NCI-H82 (cell line): ENCODE results near the gene ARX.
A peak's percentile ranks its signal among the peaks of the same experiment; 100 is the strongest.

Experiments used
- DNase-seq: peaks from one replicate; lab custom pipeline; 2025; lab: John Stamatoyannopoulos, UW

The ARX gene

DNA sequence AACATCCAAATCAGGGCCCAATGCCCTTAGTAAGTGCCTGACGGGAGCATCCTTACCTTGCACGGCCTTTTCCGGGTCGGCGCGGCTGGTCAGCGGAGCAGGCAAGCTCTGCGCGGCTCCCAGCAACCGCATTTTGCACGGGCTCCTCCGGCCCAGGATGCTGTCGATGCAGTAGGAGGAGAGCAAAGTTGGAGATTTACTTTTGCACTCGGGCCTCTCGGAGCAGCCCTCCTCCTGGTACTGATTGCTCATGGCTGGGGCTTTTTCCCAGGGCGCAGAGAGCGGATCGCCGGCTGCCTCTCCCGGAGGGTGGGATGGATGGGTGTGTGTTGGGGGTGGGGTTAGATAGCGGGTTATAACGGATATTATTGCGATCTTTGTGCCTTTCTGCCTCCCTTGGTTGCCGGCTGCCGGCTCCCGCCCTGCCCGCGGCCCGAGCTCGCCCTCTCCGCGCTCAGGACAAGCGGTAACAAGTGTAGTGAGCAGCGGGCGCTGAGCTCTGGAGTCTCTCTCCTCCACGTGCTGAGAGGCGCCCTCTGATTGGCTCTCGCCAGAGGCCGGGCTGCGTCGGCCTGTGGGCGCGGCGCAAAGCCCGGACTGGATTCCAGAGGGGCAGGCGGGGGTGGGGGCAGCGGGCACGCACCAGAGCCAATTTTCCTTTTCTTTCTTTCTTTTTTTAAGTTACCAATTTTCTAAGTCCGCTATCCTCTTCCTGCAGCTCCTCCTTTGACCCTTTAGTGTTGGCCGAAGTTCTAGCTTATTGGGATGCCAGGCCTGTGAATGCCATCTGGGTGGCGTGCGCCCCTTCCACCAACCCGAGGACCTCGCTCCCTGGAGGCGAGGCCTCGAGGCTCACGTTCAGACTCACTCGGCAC, at the start of gene ARX:
Gene ARX, minus strand, starts transcription at position 480 of the 875 bp plus-strand sequence. Its CDS starts 228 bp downstream, at position 252.
- DNase-seq = peak; percentile 89

DNA sequence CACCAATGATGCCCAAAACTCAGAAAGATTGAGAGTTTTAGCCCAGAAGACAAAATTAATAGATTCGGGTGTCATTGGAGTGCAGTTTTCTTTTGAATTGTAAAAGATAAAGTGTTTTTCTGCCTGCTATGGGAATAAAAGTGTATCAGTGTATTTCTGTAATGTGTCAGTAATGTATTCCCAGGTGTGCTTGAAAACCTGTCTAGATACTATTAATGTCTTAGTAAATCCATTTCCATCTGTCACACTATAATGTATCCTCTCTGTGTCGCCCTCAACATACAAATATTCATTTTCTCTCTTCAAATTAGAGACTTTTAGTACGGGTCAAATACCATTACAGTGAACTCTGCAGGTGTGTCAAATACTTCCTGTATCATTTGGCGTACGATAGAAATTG, 43.5 kb upstream of the ARX start:
- DNase-seq = no peak

DNA sequence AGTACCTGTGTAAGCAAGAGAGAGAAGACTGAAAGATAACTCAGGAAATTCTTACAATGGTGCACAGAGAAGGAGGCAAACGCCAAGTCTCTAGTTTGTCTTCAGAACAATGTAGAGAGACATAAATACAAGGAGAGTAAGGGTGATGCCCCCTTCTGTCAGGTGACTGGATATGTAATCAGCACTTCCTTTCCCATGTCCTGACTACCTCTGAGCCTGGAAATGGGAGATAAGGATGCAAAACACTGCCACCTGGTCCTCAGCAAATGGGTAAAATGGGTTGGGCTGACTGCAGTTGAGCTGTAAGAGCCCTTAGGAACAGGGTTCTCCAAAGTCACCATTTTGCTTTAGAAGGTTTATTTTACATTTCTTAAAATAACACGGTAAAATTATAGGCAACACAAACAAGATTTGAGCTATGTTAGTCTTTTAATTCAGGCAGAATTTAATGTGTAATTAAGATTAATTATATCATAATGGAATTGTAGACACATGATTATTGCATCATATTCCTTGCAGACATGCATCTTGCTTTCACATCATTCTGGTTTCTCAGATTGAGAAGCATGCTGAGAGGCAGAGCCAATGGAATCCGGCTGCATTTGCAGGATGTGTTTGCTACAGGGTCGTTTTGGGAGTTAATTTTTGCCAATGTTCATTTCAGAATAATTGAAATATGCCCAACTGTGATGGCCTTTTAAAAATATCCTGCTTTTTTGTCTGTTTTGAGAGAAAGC, 37.2 kb upstream of the ARX start:
- DNase-seq = no peak

DNA sequence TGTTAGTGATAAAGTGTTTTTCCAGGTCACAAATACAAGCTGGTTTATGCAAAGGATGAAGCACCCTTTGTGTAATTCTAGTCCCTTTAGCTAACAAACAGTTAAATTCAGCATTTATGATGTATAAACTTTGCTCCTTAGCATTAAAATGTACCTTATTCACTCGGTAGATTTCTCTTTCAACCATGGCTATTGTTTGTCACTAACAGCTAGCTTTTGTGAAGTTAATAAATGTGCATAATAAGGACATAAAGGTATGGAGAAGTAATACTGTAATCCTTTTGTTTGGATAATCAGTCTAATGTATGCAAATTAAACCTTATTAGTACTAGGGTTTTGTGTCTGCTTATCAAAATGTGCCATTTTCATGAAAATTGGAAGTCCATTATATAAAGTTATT, 34.2 kb upstream of the ARX start:
- DNase-seq = no peak

DNA sequence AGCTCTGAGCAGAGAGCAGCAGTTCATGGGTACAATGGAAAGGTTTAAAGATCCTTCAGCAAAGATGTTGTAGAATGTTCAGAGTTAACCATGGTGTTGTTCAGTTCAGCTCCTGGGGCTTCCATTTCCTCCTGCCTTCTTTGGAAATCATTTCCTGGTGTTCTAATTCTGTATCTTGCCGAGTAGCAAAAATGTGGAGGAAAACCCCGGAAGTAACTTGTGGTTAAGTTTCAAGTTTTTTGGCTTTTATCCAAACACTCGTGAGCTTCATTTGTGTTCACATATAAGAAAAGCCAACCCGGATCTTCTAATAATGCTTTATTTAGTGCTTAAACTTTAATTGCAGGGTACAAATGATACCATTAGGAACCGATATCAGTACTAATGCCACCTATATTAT, 33.6 kb upstream of the ARX start:
- no peak for DNase-seq

DNA sequence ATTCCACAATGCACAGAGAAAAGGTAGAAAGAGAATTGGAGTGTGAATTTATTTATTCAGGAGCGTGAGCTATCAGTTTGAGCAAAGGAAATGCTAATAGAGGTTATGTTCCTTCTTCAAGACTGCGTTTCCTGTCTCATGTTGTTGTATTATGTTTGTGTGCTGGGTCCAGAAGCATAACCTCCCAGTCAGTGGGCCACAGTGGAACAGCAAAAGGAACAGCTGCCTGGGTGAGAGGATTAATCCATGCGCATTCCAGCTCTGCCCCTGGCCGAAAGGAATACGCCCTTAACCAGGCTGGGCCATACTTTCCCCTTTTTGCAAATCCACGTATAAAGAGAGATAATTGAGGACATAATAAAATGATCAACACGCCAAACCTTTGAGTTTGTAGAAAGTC, 32.4 kb upstream of the ARX start:
- peak; percentile 2 for DNase-seq

DNA sequence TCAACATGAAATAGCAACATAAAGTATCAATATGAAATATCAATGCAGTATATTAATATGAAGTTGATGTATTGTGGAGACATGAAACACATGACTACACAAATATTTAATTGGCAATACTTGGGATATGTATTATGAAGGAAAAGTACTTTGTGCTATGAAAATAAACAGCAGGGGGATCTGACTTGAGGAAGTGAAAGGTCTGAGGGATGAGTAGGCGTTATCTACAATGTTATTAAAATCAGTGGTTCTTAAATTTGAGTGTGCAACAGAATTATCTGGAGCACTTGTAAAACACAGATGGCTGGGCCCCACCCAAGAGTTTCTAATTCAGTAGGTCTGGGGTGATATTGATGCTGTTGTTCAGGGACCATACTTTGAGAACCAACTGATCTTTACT, 27.4 kb upstream of the ARX start:
- no peak for DNase-seq

DNA sequence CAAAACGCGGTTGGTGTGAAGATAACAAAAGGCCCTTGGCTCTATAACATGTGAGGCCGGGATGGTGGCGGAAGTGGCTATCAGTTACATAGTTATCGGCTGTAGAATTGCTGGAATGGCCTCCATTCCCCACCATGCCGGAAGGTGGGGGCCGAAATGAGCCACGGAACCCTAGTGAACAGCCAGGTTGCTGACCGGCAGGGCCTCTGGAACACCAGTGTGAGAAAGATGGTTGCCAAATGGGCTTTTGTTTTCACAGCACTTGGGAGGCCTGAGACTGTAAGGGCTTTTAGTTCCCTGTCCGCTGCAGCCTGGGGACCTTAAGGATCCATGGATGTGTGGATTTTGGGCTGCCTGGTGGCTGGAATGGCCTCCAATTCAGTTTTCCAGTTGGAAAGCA, 23.3 kb upstream of the ARX start:
- no peak for DNase-seq

DNA sequence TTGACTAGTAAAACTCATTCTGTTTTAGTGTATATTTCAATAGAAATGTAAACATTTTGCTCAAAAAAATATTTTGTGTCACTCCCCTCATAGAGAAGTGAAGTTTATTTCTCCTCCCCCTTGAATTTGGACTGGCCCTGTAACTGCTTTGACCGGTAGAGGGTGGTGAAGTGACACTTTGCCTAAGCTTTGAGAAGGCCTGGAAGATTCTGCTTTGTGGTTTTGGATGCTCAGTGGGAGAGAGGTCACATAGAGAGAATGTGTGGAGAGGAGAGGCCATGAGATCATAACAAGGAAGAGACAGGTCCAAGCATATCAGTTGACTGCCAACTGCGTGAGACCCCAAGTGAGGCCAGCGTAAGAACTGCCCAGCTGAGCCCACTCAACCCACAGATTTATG, 19.1 kb upstream of the ARX start:
- peak; percentile 9 for DNase-seq

DNA sequence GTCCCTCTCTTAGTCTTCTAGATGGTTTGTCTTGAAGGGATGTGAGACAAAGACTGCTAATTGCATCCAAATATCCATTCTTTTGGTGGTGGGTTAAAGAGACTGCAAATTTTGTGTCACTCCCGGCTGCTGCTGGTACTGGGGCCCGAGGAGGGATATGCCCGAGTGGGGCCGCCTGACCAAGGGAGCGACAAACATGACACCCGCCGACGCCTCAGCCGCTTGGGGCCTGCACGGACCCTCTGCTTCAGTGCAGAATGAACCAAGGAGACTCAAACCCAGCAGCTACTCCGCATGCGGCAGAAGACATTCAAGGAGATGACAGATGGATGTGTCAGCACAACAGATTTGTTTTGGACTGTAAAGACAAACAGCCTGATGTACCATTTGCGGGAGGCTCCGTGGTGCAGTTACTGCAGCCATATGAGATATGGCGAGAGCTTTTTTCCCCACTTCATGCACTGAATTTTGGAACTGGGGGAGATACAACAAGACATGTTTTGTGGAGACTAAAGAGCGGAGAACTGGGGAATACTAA, 13.6 kb upstream of the ARX start:
- no peak for DNase-seq

DNA sequence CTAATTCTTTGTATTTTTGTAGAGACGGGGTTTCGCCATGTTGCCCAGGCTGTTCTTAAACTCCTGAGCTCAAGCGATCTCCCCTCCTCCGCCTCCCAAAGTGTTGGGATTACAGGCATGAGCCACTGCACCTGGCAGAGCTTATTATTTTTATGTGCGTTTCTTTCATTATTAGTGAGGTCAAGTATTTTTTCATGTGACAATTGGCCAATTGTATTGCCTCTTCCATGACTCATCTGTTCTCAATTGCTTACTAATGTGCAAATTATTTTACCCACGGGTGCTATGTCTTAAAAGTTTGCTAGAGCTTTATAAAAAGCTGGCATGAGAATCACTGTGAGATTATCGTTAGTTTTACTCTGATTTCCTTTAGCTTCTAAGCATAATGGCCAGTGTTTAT, 13.0 kb upstream of the ARX start:
- DNase-seq = no peak

DNA sequence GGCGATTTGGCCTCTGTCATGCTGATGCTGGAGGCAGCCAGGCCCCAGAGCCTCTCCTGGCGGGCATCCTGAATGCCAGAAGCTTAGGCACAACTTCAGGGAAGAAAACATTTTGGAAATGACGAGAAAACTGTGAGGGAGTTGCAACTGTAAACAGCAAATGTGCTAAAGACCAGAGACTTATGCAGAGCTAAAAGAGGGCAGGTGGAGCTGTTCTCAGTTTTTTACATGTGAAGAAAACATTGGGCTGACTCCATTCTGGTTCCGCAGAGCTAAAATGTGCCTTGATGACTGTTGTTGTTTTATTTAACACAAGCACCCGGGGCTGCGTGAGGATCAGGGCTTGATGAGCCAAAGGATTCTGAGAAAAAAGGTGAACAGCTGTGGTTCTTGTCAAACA, 10.8 kb upstream of the ARX start:
- no peak for DNase-seq

DNA sequence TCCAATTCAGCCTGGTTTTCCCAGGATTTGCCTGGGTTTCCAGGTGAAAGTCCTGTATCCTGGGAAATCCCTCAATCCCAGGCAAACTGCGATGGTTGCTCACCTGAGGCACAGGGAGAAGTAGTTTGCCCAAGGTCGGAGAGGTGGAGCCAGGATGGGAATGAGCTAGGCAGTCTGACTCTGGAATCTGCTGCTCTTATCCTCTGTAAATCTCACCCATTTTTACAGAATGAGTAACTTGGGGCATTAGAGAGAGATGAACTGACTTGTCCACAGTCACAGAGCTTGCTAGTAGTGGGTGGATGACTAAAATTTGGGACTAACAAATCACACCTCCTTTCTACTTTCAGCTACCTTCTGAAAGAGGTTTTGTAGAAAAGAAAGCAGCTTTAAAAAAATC, 9.8 kb upstream of the ARX start:
- DNase-seq = no peak

DNA sequence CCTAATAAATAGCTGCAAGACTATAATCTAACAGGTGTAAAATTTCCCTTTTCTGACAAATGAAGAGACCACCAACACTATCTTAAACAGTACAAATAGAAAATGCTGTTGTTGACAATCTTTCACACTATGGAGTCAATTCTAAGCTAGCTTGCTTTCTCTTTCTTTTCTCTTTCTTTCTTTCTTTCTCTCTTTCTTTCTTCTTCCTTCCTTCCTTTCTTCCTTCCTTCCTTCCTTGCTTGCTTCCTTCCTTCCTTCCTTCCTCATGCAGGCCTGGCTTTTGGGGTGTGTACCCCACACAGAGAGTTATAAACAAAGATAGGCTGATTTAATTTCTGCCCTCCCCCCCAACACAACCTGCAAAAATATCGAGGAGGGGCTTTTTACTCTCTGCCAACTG, 8.1 kb upstream of the ARX start:
- DNase-seq = no peak

DNA sequence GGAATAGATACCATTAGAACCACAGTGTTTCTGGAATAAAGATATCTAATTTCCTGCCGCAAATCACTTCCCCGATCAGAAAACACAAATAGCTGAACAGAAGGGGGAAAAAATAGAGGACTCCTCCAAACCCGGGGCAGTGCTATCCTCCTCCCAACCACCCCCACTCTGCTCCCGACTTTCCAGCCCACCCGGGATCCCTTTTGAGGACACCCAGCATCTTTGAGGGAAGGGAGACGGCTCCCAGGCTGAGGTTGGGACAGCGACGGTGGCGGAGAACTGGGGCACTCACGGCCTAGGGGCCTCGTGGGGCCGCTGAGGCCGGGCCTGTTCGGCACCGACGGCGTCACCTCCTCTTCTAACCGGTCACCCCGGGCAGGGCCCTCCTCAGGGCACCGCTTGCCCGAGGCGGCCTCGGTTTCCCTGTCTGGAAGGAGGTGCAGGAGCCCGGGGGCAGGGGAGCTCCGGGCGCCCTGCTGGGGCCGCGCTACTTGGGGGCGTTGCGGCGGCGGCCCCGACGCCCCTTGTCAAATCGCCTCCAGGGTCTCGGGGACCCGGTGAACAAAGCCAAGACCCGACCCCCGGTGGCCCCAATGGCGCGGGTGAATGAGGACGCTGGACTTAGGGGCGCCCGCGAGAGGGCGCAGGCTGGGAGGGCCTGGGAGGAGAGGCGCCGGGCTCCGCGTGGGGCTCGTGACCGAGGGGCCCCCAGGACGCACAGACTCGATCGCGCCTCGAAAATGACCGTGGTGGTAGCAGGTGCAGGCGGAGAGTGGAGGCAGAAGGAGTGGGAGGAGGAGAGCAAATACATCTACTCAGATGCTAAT, 6.9 kb upstream of the ARX start:
- no peak for DNase-seq

DNA sequence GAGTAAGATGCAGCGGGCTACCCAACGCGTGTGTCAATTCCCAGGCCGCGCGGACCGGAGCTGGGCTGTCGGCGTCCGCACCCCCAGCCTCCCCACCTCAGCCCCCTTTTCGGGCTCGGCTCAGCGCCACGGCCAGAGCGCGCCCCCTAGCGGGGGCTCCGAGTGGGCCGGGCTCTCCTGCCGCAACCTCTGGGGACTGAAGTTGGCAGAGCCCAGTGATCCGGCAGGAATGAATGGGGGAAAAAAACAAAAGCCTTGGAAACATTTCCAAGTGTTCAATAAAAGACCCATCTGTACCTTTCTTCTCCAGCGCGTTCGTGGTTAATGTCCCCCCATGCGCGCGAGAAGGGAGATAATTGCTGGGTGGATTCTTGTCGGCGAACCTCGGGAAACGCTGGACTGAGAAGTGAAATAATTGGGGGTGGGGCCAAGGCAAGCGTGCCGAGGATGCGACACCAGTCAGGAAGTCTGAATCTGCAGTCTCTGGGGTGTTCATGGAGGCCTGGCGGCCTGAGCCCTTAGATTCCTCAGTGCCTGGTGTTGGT, 5.2 kb upstream of the ARX start:
- peak; percentile 71 for DNase-seq

DNA sequence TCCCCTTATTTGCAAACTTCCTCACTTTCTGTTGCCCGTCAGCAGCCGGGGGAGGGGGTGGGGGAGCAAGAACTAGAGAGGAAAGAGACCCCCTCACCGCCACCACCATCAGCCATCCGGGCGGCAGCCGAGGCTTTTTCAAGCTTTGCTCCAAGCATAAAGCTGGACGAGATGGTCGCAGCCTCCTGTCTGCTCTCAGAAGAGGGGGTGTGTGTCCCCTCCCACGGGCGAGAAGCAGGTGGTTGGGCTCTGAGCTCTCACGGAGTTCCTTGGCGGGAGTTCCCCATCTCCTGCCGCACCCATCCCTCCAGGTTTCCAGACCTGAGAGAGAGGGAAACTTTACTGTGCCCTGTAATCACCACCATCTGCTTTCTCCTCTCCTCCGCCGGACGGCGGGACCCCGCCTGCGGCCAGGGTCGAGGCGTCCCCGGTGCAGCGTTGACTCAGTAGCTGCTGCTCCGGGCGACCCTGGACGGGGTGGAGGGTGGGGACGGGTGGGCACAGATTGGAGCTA, 4.7 kb upstream of the ARX start:
- peak; percentile 49 for DNase-seq

DNA sequence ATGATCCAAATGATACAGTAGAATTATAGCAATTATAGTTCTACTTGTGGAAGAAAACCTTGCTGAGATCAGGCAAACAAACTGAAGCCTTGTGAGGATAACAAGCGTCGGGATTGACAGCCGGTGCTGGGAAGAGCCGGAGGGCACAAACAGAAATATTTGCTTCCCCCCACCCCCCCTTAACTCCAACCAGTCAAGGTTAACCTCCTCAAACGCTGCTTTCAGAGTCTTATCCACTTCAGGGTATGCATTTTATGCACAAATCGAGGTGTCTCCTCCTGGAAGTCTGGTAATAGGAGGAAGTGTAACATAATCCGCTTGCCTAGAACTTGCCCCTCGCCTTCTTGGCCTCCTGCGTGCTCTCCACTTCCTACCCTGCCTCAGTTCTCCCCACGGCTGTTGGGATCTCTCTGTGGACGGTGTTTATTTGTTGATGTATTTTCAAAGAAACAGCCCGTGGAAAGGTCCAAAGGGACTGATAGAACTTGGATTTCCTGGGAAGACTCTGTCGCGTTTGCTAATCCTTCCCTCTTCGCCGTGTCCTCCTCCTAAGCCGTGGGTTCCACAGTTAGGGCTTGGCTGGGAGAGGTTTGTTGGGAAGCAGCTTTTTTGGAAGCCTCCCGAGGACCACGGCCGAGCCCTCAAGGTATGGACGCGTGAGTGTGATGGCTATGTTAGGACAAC, 4.1 kb upstream of the ARX start:
- peak; percentile 39 for DNase-seq

DNA sequence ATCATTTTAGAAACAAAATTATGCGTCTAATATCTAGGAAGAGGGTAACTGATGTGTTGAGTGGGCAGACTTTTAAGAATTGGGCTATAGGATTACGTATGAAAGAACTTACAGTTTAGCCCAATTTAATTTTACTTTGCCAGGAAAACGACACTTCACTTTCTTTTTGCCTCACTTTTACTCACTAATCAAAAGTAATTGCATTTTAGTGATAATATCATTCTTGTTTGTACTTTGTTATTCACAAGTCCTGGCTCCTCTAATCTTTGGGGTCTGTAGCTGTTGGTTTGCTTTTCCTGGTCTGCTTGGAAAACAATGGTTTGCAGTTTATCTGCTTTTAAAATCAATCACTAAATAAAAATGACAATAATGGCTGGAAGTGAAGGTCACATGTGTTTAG, 2.9 kb upstream of the ARX start:
- DNase-seq = no peak

DNA sequence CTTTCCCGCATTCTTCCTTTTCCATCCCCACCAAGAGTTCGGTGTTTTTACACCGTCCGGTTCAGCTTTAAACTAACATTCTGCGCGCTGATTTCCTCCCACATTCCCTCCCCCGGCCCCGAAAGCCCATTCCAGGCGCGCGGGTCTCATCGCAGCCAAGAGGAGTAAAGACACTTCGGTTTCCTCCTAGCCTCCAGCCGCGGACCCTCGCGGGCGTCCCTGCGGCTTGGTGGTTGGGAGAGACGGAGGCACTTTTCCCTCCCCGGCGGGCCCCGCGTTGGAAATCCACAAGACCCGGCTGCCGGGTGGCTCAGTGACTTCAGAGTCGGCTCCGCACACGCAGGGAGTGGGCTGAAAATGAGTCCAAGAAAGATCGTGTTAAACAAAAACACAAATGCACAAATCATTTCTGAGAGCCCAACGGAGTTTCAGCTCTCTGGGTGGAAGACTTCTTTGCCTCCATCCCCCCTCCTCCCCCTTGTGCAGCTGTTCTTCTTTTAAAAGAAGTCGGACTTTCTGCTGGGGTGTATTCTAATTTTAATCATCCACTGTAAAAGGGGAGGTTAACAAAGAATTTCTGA, 2.0 kb upstream of the ARX start:
- DNase-seq = peak; percentile 60
